Fibroblast of lung (primary cell): ENCODE results near the gene CCDC71. TPM values are rescaled to one million over a fixed set of nuclear protein-coding genes. Genes with fewer than 3 reads are reported as not detected.

ENCODE experiments used
- DNase-seq, 2 donors: peaks; one replicate each; pipeline versions ENCODE4 v3.0.0 to v3.0.0-alpha.2; 2010; ENCODE audit warnings: low read depth in 2 of 2
- H2AFZ ChIP-seq: 2 replicates; pipeline ENCODE4 v1.5.1; 2012; ENCODE audit warnings: low read length, control low read depth, inconsistent platforms
- H3K27ac ChIP-seq: 2 replicates; pipeline ENCODE4 v1.5.1; 2011; ENCODE audit warnings: low read length, control low read depth; ENCODE audit not compliant: insufficient read depth
- H3K27me3 ChIP-seq: 2 replicates; pipeline ENCODE4 v1.5.1; 2011; ENCODE audit warnings: mild to moderate bottlenecking, low read length; ENCODE audit not compliant: control insufficient read depth, insufficient read depth
- H3K36me3 ChIP-seq: 2 replicates; pipeline ENCODE4 v1.5.1; 2011; ENCODE audit warnings: low read length; ENCODE audit not compliant: control insufficient read depth, insufficient read depth
- H3K4me1 ChIP-seq: 2 replicates; pipeline ENCODE4 v1.5.1; 2011; ENCODE audit warnings: low read length; ENCODE audit not compliant: control insufficient read depth, insufficient read depth; ENCODE audit errors: extremely low read depth
- H3K4me2 ChIP-seq: 2 replicates; pipeline ENCODE4 v1.5.1; 2011; ENCODE audit warnings: low read length, control low read depth; ENCODE audit not compliant: insufficient read depth; ENCODE audit errors: extremely low read depth
- H3K4me3 ChIP-seq, 4 experiments: fragments of 200-600 bp in 1 of 4; sonication (generic) in 1 of 4; replicated peaks in 1 of 4; 2 replicates each; pipeline ENCODE4 v1.5.1; 2011 to 2016; ENCODE audit warnings: low read length in 4 of 4, low read depth in 3 of 4, mild to moderate bottlenecking in 3 of 4, control low read depth in 2 of 4, inconsistent platforms in 1 of 4, mixed read lengths in 1 of 4; ENCODE audit not compliant: insufficient read depth in 1 of 4; ENCODE audit errors: control extremely low read depth in 1 of 4
- H3K79me2 ChIP-seq: 2 replicates; pipeline ENCODE4 v1.5.1; 2012; ENCODE audit warnings: mild to moderate bottlenecking, low read length, inconsistent platforms; ENCODE audit not compliant: control insufficient read depth, insufficient read depth
- H3K9ac ChIP-seq: 2 replicates; pipeline ENCODE4 v1.5.1; 2011; ENCODE audit warnings: mild to moderate bottlenecking, low read length, control low read depth; ENCODE audit not compliant: insufficient read depth
- H3K9me3 ChIP-seq: 2 replicates; pipeline ENCODE4 v1.5.1; 2012; ENCODE audit warnings: low read depth, low read length; ENCODE audit not compliant: control insufficient read depth, insufficient read depth
- H4K20me1 ChIP-seq: 2 replicates; pipeline ENCODE4 v1.5.1; 2011; ENCODE audit warnings: low read length; ENCODE audit not compliant: control insufficient read depth, insufficient read depth; ENCODE audit errors: extremely low read depth
- EZH2 ChIP-seq: IDR thresholded peaks from 2 replicates; pipeline ENCODE4 v1.5.1; 2012; ENCODE audit warnings: low read length, control low read depth, mild to moderate bottlenecking; ENCODE audit errors: missing control alignments
- polyA plus RNA-seq, 2 donors: library from polyadenylated mRNA; depleted of rRNA in 1 of 2; stranded (reverse) in 1 of 2; unstranded in 1 of 2; fragments of >200 nt; gene quantifications; 2 replicates each; pipeline ENCODE4 v1.2.1, GENCODE V29; 2011 to 2012; ENCODE audit warnings: missing spikeins in 1 of 2
- total RNA-seq: library from RNA; depleted of rRNA; stranded (reverse); fragments of >200 nt; gene quantifications from 2 replicates; pipeline ENCODE4 v1.2.1, GENCODE V29; 2014
- TF ChIP-seq, protein P1 (sequence below), 2 donors: IDR thresholded peaks in 1 of 2; conservative IDR thresholded peaks in 1 of 2; 1 replicate in 1 of 2; 2 replicates in 1 of 2; pipeline ENCODE4 v1.5.1; 2011 to 2012; ENCODE audit warnings: low read length in 2 of 2, control low read depth in 1 of 2, inconsistent platforms in 1 of 2, low read depth in 1 of 2, mild to moderate bottlenecking in 1 of 2

Gene CCDC71
- total and polyA plus RNA-seq, 2 donors (not counting 1 experiment from before 2014, with no cell fraction given): 13.0 to 17.8 TPM

DNA sequence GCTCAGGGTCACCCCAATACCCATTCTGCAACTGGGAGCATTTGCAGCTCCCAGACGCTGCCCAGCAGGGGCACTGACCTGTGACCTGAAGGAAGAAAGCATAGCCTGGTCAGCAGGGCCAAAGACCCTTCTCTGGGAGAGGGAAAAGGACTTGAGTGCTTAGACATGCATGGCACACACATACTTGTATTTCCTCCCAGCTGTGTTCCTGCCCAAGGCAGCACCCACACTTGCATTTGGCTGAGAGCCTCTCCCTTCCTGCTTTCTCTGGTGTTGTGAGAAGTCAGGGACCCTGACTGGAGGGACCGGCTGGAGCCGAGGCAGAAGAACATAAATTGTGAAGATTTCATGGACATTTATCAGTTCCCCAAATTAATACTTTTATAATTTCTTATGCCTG, 26.1 kb downstream of the CCDC71 start:
- no peak overlapping the region for H3K9ac ChIP-seq
- no peaks in the 10 kb centered on the region for H4K20me1 ChIP-seq
- no peaks in the 10 kb centered on the region for H3K79me2 ChIP-seq
- H3K36me3 ChIP-seq: no peaks in the 10 kb centered on the region
- H3K27me3 ChIP-seq: peaks cover 5% of the 10 kb centered on the region
- DNase-seq: no peak
- no peak overlapping the region for H3K4me2 ChIP-seq
- TF ChIP-seq EZH2: no peak
- TF ChIP-seq, protein P1, sequence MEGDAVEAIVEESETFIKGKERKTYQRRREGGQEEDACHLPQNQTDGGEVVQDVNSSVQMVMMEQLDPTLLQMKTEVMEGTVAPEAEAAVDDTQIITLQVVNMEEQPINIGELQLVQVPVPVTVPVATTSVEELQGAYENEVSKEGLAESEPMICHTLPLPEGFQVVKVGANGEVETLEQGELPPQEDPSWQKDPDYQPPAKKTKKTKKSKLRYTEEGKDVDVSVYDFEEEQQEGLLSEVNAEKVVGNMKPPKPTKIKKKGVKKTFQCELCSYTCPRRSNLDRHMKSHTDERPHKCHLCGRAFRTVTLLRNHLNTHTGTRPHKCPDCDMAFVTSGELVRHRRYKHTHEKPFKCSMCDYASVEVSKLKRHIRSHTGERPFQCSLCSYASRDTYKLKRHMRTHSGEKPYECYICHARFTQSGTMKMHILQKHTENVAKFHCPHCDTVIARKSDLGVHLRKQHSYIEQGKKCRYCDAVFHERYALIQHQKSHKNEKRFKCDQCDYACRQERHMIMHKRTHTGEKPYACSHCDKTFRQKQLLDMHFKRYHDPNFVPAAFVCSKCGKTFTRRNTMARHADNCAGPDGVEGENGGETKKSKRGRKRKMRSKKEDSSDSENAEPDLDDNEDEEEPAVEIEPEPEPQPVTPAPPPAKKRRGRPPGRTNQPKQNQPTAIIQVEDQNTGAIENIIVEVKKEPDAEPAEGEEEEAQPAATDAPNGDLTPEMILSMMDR (conservative IDR thresholded peaks at IDR 0.05 in 1 of 2, IDR thresholded peaks at IDR 0.05 in 1 of 2; ENCODE audit: low read depth in 1 of 2, low read length in 2 of 2): no peak
- H3K4me1 ChIP-seq: no peaks in the 10 kb centered on the region
- H2AFZ ChIP-seq: no peak overlapping the region
- H3K27ac ChIP-seq: no peak overlapping the region
- H3K4me3 ChIP-seq: no peak overlapping the region
- no peaks in the 10 kb centered on the region for H3K9me3 ChIP-seq

DNA sequence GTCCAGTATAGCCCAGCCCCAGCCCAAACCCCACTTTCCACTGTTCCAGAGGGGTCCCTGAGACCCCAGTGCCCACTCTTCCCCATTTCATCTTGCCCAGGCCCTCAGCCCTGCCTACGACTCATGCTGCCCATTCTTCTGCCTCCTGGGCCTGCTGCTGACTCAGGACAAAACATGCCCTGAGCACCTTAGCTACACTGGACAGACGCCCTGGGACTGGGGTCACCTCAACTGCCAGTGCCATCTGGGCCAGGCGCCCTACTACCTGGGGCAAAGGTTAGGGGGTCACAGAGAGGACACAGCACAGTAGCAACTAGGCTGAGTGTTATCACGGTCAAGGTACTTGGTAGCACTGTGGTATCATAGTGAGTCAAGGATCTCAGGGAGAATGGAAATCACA, 30.6 kb downstream of the CCDC71 start:
- Histone ChIP-seq H3K4me3 (no peak overlapping the region), H3K4me2 (no peak overlapping the region), H3K36me3 (peaks cover 10% of the 10 kb centered on the region), H4K20me1 (no peaks in the 10 kb centered on the region), H3K4me1 (peaks cover 3% of the 10 kb centered on the region), H2AFZ (no peak overlapping the region), H3K79me2 (peaks cover 23% of the 10 kb centered on the region), H3K27ac (no peak overlapping the region), H3K9ac (no peak overlapping the region), H3K27me3 (peaks cover 5% of the 10 kb centered on the region), H3K9me3 (no peaks in the 10 kb centered on the region)
- no peak for DNase-seq
- TF ChIP-seq EZH2: no peak
- TF ChIP-seq, protein P1 (conservative IDR thresholded peaks at IDR 0.05 in 1 of 2, IDR thresholded peaks at IDR 0.05 in 1 of 2; ENCODE audit: low read depth in 1 of 2, low read length in 2 of 2): no peak

DNA sequence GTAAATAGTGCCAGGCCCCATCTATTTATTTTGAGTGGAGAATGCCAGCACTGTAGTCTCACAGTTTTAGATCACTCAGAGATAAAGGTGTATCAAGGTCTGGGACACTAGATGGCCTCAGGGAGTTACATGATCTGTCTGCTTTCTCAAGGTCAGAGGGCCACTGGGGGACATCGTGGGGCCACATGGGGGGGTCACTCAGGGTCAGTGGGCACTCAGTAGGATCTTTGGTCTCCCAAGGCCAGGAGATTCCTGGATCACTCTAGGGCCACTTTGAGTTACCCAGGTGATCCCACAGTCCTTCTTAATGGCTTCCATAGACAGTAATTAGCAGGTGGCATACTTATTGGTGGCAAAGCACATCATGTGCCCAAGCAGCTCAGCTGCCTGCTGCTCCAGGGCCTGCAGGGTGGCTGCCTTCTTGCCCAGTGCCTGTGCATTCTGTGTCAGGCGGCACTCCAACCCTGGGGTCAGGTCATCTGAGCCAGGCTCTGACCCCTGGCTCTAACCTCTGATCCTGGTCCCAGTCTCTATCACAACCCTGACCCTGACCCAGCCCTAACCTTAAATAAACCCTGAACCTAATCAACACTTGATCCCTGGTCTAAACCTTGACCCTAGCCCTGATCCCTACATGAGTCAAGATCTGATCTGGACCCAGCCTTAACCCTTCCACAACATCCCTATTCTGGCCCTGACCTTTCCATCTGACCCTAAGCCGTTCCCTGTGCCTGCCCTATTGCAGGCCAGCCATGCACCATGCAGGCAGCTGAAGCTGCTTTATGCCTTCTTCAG, 31.5 kb downstream of the CCDC71 start:
- Histone ChIP-seq H3K4me1 (peaks cover 3% of the 10 kb centered on the region), H3K9ac (no peak overlapping the region), H3K27me3 (peaks cover 2% of the 10 kb centered on the region), H2AFZ (no peak overlapping the region), H3K27ac (no peak overlapping the region), H4K20me1 (no peaks in the 10 kb centered on the region), H3K9me3 (no peaks in the 10 kb centered on the region), H3K79me2 (peaks cover 30% of the 10 kb centered on the region), H3K4me3 (peak overlapping the region in 1 of 4 experiments; percentile 91), H3K36me3 (peaks cover 16% of the 10 kb centered on the region), H3K4me2 (peak overlapping the region; percentile 28)
- DNase-seq: no peak
- no peak for TF ChIP-seq EZH2
- TF ChIP-seq, protein P1 (conservative IDR thresholded peaks at IDR 0.05 in 1 of 2, IDR thresholded peaks at IDR 0.05 in 1 of 2; ENCODE audit: low read depth in 1 of 2, low read length in 2 of 2): no peak
